ENCODE results near the gene ZNF440.
"Not testable (repeated sequence)": the region's sequence is repeated elsewhere in the genome, so short reads cannot be mapped to it uniquely, and the experiment has no call there.

The ZNF440 gene

DNA sequence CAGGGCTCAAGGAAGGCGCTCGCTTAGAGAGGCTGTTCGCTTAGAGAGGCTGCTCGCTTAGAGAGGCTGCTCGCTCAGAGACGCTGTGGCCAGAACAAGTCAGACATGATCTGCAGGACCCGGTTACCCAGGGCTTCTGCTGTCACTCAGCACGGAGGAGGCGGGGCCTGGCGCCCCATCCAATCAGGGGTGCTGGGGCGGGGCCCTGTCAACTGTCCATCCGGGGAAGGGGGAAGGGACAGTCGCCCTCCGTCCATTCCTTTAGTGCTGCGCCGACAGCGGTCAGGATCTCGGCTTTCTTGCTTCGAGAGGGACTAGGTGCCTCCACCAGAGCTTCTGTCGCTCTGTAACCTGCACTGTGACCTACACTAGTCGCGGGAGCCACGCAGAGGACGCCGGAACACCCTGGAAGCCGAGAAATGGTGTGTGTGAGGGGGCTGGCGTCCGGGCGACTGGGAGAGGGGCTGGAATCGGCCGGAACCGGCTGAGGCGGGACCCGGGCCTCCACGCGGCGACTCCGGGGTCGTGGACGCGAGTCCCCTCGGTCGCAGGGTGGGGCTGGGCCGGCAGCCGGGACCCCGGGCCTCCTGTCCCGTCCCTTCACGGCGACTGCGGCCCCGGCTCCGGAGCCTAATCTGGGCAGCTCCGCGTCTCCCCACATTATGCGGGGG lies at the start of gene ZNF440:
ZNF440 (plus strand) TSS at position 245 of the 671 bp plus-strand sequence; CDS start at position 420, 175 bp downstream.
- peak; percentile 67 to 68 for DNase-seq (ENCODE audit: low read depth in 2 of 2)

DNA sequence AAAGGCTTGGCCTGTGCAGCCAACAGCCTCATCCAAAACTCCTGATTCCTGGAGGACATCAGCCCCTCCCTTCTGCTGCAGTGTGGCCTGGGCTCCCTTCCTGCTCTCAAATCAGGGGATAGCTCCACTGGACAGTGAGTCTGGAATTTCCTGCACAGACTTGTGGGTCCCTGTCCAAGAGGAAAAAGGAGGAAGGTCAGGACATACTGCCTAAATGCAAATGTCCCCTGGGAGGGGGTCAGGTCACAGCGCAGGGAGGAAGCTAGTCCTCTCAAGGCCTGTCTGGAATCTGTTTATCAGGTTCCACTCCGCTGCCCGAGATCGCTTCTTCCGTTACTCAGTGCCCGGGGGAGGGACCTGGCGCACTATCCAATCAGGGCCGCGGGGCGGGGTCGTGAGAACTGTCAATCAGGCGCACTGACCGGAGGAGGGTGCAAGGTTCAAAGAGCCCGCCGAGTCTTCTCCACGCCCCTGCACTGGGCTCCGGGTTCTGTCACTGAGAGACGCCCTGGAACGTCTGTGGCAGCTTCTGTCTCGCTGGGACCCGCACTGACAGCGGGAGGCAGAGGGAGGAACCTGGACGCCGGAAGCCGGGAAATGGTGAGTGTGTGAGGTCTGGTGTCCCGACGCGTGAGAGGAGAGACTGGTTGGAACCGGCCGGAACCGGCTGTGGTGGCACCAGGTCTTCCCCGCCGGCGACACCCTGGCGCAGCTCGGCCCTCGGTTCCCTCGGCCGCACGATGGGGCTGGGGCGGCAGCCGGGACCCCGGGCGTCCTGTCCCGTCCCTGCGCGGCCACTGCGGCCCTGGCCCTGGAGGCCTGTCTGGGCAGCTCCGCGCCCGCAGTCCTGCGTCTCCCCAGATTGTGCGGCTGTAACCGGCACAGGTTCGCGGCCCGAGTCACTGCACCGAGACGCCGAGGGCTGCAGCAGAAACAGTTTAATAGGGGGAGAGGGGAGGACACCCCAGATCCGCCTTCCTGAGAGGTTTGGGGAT lies 47.2 kb upstream of the ZNF440 start, which contains the start of gene ZNF441:
ZNF441 (plus strand) TSS at position 404 of the 995 bp plus-strand sequence; CDS start at position 598, 194 bp downstream.
- DNase-seq (ENCODE audit: low read depth in 2 of 2) = peak; percentile 88 to 89

DNA sequence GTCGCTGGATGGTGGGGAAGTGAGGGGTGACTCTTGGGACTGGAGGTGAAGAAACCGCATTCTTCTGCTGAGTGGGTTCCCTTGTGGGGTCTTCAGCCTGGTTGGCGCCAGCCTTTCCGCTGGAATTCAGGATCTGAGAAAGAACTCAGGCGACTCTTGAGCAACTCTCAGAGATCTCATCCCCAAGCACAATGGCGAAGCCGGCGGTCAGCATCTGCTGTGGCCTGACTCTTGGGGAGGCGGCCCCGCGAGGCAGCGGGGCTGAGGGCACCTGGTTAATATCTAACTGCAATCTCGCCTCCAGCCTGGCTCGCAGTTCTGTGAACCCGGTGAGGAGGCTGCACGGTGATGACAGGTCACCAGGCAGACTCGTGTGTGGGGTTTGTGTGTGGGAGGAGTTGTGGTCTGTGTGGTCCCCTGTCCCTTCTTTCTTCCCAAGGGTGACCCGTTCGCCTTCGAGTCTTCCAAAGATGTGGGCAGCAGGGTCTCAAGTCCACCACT lies 46.4 kb upstream of the ZNF440 start:
- no peak for DNase-seq (ENCODE audit: low read depth in 2 of 2)

DNA sequence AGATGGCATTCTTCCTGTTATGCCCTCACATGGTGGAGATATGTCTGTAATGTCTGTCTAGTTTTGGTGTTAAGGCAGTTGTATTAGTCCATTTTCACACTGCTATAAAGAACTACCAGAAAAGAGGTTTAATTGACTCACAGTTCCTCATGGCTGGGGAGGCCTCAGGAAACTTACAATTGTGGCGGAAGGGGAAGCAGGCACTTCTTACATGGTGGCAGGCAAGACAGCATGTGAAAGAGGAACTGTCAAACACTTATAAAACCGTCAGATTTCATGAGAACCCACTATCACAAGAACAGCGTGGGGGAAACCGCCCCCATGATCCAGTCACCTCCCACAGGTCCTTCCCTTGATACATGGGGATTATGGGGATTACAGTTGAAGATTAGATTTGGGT lies 44.1 kb upstream of the ZNF440 start:
- no peak for DNase-seq (ENCODE audit: low read depth in 2 of 2)

DNA sequence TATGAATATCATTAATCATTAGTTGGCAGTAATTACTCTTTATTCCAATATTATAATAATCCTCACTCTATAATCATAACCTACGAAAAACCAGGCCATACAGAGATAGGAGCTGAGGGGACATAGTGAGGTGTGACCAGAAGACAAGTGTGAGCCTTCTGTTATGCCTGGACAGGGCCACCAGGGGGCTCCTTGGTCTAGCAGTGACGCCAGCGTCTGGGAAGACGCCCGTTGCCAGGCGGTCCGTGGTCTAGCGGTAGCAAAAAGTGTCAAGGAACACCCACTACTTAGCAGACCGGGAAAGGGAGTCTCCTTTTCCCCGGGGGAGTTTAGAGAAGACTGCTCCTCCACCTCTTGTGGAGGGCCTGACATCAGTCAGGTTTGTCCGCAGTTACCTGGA lies 42.6 kb upstream of the ZNF440 start:
- DNase-seq (ENCODE audit: low read depth in 2 of 2) = not testable (repeated sequence)

DNA sequence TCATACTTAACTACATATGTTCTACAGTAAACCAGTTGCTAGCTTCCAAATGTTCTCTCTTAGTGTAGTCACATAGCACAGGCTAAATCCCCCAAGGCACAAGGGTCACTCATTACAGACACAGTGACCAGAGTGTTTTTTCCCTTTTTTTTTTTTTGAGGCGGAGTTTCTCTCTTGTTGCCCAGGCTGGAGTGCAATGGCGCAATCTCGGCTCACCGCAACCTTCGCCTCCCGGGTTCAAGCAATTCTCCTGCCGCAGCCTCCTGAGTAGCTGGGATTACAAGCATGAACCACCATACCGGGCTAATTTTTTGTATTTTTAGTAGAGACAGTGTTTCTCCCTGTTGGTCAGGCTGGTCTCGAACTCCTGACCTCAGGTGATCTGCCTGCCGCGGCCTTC lies 37.4 kb upstream of the ZNF440 start:
- DNase-seq (ENCODE audit: low read depth in 2 of 2) = not testable (repeated sequence)

DNA sequence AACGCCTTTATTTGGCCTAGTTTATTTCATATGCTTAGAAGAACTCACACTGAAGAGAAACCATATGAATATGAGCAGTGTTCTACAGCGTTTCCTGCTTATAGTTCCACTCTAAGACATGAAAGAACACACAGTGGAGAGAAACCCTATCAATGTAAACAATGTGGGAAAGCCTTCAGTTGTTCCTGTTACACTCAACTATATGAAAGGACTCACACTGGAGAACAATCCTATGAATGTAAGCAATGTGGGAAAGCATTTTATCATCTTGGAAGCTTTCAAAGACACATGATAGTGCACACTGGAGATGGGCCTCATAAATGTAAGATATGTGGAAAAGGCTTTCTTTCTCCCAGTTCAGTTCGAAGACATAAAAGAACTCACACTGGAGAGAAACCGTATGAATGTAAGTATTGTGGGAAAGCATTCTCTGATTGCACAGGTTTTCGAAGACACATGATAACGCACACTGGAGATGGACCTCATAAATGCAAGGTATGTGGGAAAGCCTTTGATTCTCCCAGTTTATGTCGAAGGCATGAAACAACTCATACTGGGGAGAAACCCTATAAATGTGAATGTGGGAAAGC lies 33.5 kb upstream of the ZNF440 start:
- no peak for DNase-seq (ENCODE audit: low read depth in 2 of 2)

DNA sequence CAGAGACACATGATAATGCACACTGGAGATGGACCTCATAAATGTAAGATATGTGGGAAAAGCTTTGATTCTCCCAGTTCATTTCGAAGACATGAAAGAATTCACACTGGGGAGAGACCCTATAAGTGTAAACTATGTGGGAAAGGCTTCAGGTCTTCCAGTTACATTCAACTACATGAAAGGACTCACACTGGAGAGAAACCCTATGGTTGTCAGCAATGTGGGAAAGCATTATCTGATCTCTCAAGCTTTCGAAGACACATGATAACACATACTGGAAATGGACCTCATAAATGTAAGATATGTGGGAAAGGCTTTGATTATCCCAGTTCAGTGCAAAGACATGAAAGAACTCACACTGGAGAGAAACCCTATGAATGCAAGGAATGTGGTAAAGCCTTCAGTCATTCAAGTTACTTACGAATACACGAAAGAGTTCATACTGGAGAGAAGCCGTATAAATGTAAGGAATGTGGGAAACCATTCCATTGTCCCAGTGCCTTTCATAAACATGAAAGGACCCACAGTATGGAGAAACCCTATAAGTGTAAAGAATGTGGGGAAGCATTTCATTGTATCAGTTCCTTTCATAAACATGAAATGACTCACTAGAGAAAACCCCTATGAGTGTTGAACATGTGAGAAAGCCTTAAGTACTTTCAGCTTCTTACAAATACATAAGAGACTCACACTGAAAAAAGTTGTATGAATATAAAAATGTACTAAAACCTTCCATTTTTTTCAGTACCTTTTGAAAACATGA lies 32.6 kb upstream of the ZNF440 start:
- DNase-seq (ENCODE audit: low read depth in 2 of 2) = no peak

DNA sequence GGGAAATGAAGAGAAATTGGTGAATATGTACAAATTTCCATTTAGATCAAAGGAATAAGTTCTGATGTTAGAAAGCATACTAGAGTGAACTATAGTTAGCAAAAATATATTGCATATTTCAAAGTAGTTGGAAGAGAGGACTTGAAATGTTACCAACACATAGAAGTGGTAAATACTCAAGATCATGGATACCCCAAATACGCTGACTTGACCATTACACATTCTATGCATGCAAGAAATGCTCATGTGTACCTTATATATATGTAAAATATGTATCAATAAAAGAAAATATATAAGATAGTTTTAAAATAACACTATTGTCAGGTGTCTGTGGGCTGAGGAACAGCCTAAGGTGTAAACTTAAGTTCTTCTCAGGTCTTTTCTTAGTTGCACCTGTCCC lies 30.3 kb upstream of the ZNF440 start:
- DNase-seq (ENCODE audit: low read depth in 2 of 2) = no peak

DNA sequence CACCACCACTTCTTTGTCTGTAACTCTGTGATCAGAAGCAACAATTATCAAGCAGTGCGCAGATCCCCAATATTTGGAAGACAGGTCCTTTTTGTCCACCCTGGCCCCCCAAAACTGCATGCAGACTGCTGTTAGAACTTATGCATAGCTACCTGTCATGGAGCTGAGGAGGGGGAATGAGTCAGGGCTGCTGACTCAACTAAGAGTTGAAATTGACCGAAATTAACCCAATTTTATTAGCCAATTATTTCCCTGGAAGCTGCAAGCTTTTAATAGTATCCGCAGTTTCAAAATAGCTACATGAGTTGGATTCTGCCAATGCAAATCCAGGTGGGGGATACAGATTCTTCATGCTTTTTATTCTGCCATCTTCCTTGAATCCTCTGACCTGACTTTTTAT lies 29.7 kb upstream of the ZNF440 start:
- DNase-seq (ENCODE audit: low read depth in 2 of 2) = no peak

DNA sequence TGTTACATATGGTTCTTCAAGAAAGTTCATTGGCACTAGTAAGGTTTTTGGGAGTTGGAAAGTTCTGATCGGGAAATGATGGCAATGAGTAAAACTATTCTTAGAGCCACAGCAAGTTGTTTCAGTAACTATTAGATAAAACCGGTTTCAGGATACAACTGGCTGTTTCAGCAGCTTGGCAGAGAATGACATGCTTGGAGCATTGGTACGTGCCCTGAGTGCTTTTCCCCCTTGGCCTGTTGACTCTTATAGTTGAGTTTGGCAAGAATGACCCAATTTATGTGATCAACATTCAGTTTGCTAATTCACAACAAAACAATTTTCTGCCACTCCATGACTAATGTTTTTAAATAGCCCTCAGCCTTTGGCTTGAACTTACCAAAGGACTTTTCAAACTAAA lies 26.5 kb upstream of the ZNF440 start:
- no peak for DNase-seq (ENCODE audit: low read depth in 2 of 2)

DNA sequence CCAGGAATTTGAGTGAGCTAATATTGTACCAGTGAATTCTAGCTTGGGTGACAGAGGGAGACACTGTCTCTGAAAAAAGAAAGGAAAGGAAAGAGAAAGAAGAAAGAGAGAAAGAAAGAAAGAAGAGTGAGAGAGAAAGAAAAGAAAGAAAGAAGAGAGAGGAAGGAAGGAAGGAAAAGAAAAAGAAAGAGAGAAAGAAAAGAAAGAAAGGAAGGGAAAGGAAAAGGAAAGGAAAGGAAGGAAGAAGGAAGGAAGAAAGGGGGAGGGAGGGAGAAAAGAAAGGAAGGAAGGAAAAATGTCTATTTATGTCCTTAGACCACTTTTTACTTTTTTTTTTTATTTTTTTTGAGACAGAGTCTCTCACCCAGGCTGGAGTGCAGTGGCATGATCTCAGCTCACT lies 21.1 kb upstream of the ZNF440 start:
- no peak for DNase-seq (ENCODE audit: low read depth in 2 of 2)

DNA sequence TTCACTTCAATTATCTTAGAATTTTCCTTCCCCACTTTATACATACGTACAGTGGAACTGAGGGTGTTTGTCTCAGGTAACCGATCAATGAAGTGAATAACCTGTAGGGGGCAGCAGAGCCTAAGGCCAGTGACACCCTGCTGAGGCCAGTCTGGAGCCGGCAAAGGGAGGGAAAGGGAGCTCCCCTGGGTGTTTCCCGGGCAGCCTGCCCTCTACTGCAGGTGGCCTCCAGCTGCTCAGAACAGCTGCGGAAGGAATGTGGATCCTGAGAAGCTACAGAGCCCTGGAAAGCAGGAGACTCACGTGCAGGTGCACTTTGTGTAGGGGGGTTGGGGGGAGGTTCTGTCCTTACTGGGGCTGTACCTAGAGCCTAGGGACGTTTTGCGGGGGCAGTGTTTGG lies 16.6 kb upstream of the ZNF440 start:
- peak; percentile 46 to 48 for DNase-seq (ENCODE audit: low read depth in 2 of 2)

DNA sequence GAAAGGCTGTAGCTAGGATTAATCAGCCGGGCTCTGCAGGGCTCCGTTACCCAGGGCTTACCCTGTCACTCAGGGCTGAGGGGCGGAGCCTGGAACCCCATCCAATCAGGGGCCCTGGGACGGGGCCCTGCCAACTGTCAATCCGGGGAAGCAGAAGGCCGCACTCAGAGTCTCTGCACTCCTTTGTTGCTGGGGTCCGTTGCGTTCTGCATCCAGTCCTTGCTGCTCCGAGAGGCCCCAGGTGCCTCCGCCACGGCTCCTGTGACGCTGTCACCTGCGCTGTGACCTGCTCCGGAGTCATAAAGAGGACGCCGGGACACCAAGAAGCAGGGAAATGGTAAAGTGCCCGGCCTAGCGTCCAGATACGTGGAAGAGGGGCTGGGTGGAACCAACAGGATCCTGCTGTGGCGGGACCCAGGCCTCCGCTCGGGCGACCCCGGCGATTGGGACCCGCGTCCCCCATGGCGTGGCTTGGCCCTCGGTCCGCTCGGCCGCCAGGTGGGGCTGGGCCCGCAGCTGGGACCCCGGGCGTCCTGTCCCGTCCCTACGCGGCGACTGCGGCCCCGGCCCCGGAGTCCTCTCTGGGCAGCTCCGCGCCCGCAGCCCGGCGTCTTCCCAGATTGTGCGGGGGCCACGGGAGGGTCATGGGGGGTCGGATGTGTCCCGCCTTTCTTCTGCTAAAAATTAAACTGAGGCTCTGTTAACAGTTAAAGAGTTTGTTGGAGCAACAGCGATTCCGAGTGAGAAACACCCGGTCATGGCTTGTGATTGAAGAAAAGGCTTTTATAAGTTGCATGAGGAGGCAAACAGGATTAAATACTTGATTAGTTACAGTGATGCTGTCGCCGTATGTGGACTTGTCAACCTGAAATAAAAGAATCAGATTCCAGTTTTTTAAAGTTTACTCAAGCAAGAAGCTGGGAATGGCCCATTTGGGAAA lies 15.4 kb upstream of the ZNF440 start, which contains the start of gene ZNF491:
ZNF491 (plus strand) TSS at position 133 of the 940 bp plus-strand sequence. CDS start 7,431 bp downstream, outside the sequence.
- DNase-seq (ENCODE audit: low read depth in 2 of 2) = peak; percentile 58 to 70

DNA sequence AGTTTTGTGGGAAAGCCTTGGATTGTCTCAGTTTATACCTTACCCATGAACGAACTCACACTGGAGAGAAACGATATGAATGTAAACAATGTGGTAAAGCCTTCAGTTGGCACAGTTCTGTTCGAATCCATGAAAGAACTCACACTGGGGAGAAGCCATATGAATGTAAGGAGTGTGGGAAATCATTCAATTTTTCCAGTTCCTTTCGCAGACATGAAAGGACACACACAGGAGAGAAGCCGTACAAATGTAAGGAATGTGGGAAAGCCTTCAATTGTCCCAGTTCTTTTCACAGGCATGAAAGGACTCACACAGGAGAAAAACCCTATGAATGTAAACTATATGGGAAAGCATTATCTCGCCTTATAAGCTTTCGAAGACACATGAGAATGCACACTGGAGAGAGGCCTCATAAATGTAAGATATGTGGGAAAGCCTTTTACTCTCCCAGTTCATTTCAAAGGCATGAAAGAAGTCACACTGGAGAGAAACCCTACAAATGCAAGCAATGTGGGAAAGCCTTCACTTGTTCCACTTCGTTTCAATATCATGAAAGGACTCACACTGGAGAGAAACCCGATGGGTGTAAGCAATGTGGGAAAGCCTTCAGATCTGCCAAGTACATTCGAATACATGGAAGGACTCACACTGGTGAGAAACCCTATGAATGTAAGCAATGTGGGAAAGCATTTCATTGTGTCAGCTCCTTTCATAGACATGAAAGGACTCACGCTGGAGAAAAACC lies 7.5 kb upstream of the ZNF440 start:
- no peak for DNase-seq (ENCODE audit: low read depth in 2 of 2)

DNA sequence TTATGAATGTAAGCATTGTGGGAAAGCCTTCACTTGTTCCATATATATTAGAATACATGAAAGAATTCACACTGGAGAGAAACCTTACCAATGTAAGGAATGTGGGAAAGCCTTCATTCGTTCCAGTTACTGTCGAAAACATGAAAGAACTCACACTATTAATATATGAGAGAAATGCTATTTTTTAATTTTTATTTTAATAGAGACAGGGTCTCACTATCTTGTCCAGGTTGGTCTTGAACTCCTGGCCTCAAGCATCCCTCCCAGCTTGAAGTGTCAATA lies 7.0 kb upstream of the ZNF440 start:
- DNase-seq (ENCODE audit: low read depth in 2 of 2) = no peak

DNA sequence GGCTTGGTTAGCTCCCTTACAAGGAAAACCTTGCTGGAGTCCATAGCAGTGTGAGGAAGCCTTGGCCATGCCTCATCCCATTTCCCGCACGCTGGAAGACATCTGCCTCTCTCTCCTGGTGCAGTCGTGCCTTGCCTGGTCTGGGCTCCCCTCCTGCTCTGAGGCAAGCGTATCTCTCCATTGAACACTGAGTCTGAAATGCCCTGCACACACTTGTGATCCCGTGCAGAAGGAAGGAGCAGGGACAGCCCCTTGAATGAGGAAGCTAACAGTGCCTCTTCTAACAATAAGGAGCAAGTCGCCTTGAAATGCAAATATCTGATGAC lies 407 bp upstream of the ZNF440 start:
- no peak for DNase-seq (ENCODE audit: low read depth in 2 of 2)

DNA sequence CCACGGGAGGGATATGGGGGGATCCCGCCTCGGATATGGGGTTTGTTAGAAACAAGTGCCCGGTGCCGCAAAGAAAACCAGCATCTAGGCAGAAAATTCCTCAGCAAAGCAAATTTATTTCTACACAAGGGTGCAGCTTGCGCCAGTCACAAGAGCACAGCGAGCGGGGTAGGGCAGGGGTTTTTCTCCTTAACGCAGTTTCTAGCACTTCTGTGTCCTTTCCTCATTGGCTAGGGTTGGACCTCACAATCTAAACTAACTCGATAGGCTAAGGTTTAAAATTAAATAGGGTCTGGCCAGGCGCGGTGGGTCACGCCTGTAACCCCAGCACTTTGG lies 595 bp downstream of the ZNF440 start:
- DNase-seq (ENCODE audit: low read depth in 2 of 2) = no peak

DNA sequence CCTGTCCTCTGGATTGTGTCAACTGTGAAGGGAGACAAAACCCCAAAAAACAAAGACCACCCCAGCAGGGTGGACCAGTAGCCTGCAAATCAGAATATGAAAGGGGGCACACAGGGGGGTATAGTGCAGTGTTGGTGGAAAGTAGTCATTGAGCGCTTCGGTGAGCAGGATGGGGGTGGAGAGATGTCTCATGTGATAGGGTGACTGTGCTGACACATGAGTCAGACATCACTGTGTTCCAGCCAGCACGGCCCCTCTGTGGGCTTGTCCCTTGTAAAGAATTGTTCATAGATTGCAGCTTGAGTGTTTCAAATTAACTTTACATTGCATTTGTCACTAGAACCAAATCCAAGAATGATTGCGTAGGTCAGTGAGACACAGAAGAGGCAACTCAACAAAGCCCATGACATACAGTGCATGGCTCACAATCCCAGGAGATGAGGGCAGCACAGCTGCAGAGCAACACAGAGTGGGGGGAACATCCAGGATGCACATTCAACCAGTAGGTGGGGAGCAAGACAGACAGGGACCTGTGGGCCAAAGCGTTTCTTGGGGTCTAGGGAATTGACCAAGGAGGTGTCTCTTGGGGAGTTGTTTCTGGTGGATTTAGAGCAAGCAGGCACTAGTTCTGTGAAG lies 7.5 kb downstream of the ZNF440 start:
- DNase-seq (ENCODE audit: low read depth in 2 of 2) = no peak
